Stimulated activated CD4-positive, alpha-beta T cell treated with anti-CD3 and anti-CD28 coated beads, Interleukin-4, amount 100 ng/mL, for 1 hour (primary cell): ENCODE results near the gene RBBP4.

Experiments used
- DNase-seq: peaks from one replicate; pipeline ENCODE4 v3.0.0-alpha.2; 2020

RBBP4 gene

GRCh38 chr1:32727876-32728275, 76.9 kb downstream of the RBBP4 start:
- no peak for DNase-seq

GRCh38 chr1:32728413-32729077, 77.5 kb downstream of the RBBP4 start:
- no peak for DNase-seq

GRCh38 chr1:32729254-32730046, 78.4 kb downstream of the RBBP4 start:
- DNase-seq: no peak

- DNase-seq: no peak
These were observed 82.7 kb downstream of the RBBP4 start for GRCh38 chr1:32733582-32734321.
